GM10248 (cell line): ENCODE results near the gene KRTAP10-2.
"Not testable (repeated sequence)": the region's sequence is repeated elsewhere in the genome, so short reads cannot be mapped to it uniquely, and the experiment has no call there.

Source experiments
- CTCF ChIA-PET: fragments of 300-600 bp; sonication (Branson Sonifier 250); formaldehyde crosslinking; extraction: SDS; loops from one replicate; lab custom pipeline; 2021; ENCODE audit warnings: antibody characterized with exemption; lab: Yijun Ruan, JAX
- POLR2A ChIA-PET: fragments of 350-650 bp; sonication (Branson Sonifier 250); formaldehyde crosslinking; extraction: SDS; loops from one replicate; lab custom pipeline; 2020; ENCODE audit warnings: antibody characterized with exemption; lab: Yijun Ruan, JAX
- DNase-seq: peaks from one replicate; pipeline ENCODE4 v3.0.0; 2012; ENCODE audit errors: extremely low spot score
- CTCF ChIP-seq: IDR thresholded peaks from 2 replicates; pipeline ENCODE4 v1.5.1; 2012; ENCODE audit warnings: mild to moderate bottlenecking, low read depth; ENCODE audit errors: extremely low read depth, missing control alignments, control extremely low read depth

KRTAP10-2 gene

GRCh38 chr21:44558695-44559094, 7.4 kb upstream of the KRTAP10-2 start, which contains the start of gene KRTAP10-3:
Gene KRTAP10-3 (minus strand): TSS chr21:44558795. CDS start chr21:44558715, 80 bp downstream.
- no peak for DNase-seq
- ChIA-PET CTCF (no interaction called here), POLR2A (no interaction called here)
- no peak for TF ChIP-seq CTCF

DNA sequence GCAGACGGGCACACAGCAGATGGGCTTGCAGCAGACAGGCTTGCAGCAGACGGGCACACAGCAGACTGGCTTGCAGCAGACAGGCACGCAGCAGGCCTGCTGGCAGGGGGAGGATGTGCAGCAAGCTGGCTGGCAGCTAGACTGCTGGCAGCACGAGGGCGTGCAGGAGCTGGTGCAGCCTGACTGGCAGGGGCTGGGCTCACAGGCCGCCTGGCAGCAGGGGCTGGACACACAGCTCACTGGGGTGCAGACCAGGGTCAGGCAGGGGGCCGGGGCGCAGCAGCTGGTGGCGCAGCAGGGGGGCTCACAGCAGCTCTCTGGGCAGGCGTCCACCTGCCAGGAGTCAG, 7.0 kb upstream of the KRTAP10-2 start:
- CTCF ChIA-PET, DNase-seq, POLR2A ChIA-PET: not testable (repeated sequence)

DNA sequence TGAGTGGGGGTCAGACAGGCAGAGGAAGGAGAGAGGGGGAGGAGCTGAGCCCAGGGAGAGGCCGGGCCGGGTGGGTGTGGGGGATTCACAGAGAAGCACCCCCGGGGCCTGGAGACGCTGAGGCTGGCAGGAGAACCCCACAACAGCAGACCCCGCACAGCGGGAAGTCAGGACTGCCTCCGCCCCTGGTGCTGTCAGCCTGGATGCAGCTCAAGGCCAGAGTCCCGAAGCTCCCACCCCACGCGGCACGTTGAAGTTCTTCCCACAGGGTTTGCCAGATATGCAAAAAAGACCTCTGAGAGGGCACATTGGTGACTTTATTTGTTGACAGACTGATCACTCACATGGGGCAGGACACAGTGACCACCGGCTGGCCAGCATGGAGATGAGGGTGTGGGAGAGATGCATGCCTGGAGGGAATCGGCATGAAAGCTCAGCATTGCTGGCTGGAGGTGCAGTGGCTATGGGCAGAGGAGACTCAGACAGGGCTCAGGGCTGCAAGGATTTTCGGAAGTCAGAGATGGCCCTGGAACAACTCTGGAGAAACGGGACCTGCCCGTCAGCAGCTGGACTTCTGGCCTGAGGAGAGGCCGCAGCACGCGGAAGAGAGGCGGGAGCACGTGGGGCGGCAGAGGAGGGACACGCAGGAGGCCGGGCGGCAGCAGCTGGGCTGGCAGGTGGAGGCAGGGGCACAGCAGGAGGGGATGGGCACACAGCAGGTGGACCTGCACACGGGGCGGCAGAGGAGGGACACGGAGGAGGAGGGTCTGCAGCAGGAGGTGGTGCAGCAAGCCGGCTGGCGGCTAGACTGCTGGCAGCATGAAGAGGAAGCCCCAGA, 6.4 kb upstream of the KRTAP10-2 start:
- ChIA-PET POLR2A (no interaction called here), CTCF (interaction anchor here (0.8 kb wide), 1 partner anchor 17 kb away, joined by 3 read pairs; no protein-coding TSS in a partner anchor)
- DNase-seq = no peak
- TF ChIP-seq CTCF = no peak

DNA sequence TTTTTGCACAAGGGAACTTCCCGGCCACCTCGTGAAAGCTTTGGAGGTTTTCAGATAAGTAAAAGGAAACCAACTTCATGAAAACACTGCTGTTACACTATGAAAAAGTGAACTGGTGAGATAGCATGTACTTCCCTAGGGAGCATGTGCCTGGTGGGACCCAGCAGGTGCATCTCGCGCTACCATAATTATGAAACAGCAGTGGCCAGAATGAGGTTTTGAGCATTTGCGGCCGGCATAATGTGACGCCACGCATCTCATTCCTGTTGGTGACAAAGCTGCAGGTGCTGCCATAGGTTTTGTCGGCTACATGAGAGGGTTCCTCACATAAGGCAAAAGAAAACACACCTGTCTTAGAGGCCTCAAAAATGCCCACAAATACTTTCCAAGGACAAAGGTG, 5.6 kb upstream of the KRTAP10-2 start:
- POLR2A ChIA-PET = no interaction called here
- CTCF ChIA-PET = interaction anchor here (0.8 kb wide), 1 partner anchor 18 kb away, joined by 3 read pairs; no protein-coding TSS in a partner anchor
- no peak for DNase-seq
- no peak for TF ChIP-seq CTCF

DNA sequence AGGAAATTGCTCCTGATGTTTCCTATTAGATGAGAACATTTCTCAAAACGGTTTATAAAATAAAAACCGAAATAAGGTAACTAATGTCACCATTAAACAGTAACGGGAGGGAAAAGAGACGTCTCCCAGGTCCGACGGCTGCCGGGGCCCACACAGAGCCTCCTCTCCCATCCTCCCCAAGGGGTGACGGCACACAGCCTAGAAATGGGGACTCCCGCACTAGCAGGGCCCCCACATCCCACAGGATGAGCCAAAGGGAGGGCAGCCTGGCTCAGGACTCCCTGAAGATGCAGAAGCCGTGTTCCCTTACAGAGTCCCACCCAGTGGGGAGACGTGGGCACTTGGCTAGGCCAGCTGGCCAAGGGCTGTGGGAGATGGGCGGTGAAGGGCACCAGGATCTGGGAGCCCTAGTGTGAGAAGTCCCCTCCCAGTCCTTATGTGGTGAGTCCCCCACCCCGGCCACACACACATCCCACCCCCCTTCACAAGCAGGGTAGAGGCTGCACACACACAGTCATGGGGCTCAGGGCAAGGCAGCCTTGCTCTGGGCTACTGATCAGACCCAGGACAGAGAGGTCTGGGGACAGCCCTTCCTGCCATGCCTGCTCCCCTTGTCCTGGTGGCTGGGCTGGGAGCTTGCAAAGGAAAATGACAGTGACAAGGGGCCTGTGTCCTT, 4.0 kb upstream of the KRTAP10-2 start:
- DNase-seq = no peak
- CTCF ChIA-PET = no interaction called here
- no peak for TF ChIP-seq CTCF
- POLR2A ChIA-PET = no interaction called here

GRCh38 chr21:44552681-44553080, 1.4 kb upstream of the KRTAP10-2 start:
- no peak for DNase-seq
- ChIA-PET CTCF (interaction anchor here (1.0 kb wide), 1 partner anchor 16 kb away, joined by 3 read pairs; no protein-coding TSS in a partner anchor), POLR2A (no interaction called here)
- no peak for TF ChIP-seq CTCF

DNA sequence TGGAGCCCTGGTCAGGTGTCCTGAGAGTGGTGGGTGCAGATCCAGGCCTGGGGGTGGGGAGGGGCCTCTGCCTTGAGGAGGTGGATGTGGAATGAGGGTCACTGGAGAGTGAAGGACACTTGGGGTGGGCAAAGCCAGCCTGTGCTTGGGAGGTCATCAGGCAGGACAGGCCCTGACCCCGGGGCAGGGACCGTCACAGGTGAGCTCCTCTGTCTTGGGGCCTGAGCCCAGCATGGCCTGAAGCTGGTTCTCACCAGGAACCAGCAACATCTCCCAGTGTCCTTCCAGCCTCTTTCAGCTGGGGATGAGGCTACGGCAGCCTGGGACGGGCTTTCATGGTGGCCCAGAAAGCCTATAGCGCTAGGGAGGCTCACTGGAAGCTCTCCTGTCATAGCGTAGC, 831 bp upstream of the KRTAP10-2 start:
- TF ChIP-seq CTCF = no peak
- ChIA-PET CTCF (interaction anchor here (1.0 kb wide), 1 partner anchor 15 kb away, joined by 3 read pairs; no protein-coding TSS in a partner anchor), POLR2A (no interaction called here)
- DNase-seq = no peak
